ENCODE data around the gene RETREG3. TPM values are rescaled to one million over a fixed set of nuclear protein-coding genes. Genes with fewer than 3 reads are reported as not detected.

Gene RETREG3
- total and polyA plus RNA-seq, 9 of the 15 experiments (the other 6 are each of a cell fraction or from before 2014, with no cell fraction given): 4.1 to 39.0 (median 16.9) TPM

DNA sequence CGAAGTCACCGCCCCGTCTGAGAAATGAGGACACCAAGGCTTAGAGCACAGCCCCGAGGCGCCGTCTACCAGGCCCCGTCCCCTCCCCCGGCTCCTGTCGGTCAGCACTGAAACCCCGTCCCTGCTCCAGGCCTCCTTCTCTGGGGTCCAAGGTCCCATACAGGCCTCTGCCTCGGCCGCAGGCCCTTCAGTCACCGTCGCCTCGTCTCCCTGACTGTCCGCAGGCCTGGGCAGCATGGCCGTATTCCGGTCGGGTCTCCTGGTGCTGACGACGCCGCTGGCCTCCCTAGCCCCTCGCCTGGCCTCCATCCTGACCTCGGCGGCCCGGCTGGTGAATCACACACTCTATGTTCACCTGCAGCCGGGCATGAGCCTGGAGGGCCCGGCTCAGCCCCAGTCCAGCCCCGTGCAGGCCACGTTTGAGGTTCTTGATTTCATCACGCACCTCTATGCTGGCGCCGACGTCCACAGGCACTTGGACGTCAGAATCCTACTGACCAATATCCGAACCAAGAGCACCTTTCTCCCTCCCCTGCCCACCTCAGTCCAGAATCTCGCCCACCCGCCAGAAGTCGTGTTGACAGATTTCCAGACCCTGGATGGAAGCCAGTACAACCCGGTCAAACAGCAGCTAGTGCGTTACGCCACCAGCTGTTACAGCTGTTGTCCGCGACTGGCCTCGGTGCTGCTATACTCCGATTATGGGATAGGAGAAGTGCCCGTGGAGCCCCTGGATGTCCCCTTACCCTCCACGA is 46.6 kb downstream of the RETREG3 start (continued):
- TF ChIP-seq MGA (IDR thresholded peaks at IDR 0.05) (peak; percentile 72), RBFOX2 (IDR thresholded peaks at IDR 0.05; ENCODE audit: low read depth, low read length) (peak; percentile 83), ZBTB11 (CRISPR knock-in tag; IDR thresholded peaks at IDR 0.05) (peak in 1 of 3 experiments; percentile 75; a peak in 2 of 6 replicates), TEAD1 (CRISPR knock-in tag; IDR thresholded peaks at IDR 0.05) (no peak)
- TF ChIP-seq, protein P1, sequence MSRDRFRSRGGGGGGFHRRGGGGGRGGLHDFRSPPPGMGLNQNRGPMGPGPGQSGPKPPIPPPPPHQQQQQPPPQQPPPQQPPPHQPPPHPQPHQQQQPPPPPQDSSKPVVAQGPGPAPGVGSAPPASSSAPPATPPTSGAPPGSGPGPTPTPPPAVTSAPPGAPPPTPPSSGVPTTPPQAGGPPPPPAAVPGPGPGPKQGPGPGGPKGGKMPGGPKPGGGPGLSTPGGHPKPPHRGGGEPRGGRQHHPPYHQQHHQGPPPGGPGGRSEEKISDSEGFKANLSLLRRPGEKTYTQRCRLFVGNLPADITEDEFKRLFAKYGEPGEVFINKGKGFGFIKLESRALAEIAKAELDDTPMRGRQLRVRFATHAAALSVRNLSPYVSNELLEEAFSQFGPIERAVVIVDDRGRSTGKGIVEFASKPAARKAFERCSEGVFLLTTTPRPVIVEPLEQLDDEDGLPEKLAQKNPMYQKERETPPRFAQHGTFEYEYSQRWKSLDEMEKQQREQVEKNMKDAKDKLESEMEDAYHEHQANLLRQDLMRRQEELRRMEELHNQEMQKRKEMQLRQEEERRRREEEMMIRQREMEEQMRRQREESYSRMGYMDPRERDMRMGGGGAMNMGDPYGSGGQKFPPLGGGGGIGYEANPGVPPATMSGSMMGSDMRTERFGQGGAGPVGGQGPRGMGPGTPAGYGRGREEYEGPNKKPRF (IDR thresholded peaks at IDR 0.05; ENCODE audit: low read depth, low read length): no peak
